Activated CD8-positive, alpha-beta memory T cell treated with anti-CD3 and anti-CD28 coated beads, Interleukin-2, amount 50 U/mL, for 48 hours (primary cell): ENCODE measurements around the gene MDP1.

ENCODE experiments used
- DNase-seq: peaks from one replicate; pipeline ENCODE4 v3.0.0-alpha.2; 2020

The MDP1 gene

GRCh38 chr14:24196071-24197055 lies 19.5 kb downstream of the MDP1 start:
- DNase-seq = no peak

GRCh38 chr14:24195186-24196070 lies 20.4 kb downstream of the MDP1 start, which contains the start of gene TM9SF1:
Gene TM9SF1, minus strand, starts transcription at chr14:24195441. Its CDS starts 422 bp downstream, at chr14:24195019.
- DNase-seq = peak; percentile 93

- DNase-seq = no peak
Measured at GRCh38 chr14:24194873-24195185, 21.0 kb downstream of the MDP1 start.

- no peak for DNase-seq
Measured at GRCh38 chr14:24194186-24194872, 21.5 kb downstream of the MDP1 start.

- DNase-seq = no peak
Measured at GRCh38 chr14:24192933-24193332, 22.9 kb downstream of the MDP1 start.

- DNase-seq = no peak
Measured at GRCh38 chr14:24190416-24190815, 25.4 kb downstream of the MDP1 start.

- DNase-seq = no peak
Measured at GRCh38 chr14:24189460-24189859, 26.4 kb downstream of the MDP1 start.

GRCh38 chr14:24189059-24189375 lies 26.8 kb downstream of the MDP1 start:
- no peak for DNase-seq

GRCh38 chr14:24188251-24189058 lies 27.4 kb downstream of the MDP1 start, which contains the start of gene IPO4:
Gene IPO4, minus strand, starts transcription at chr14:24188816. Its CDS starts 29 bp downstream, at chr14:24188787.
- peak; percentile 95 for DNase-seq

GRCh38 chr14:24187539-24187915 lies 28.3 kb downstream of the MDP1 start:
- DNase-seq = no peak

- DNase-seq = no peak
Measured at GRCh38 chr14:24186831-24187538, 28.9 kb downstream of the MDP1 start.

GRCh38 chr14:24185741-24186140 lies 30.1 kb downstream of the MDP1 start:
- DNase-seq = no peak

- no peak for DNase-seq
Measured at GRCh38 chr14:24185026-24185425, 30.8 kb downstream of the MDP1 start.

GRCh38 chr14:24184104-24184970 lies 31.5 kb downstream of the MDP1 start:
- DNase-seq = no peak

GRCh38 chr14:24183014-24183481 lies 32.8 kb downstream of the MDP1 start:
- no peak for DNase-seq

GRCh38 chr14:24182110-24182882 lies 33.6 kb downstream of the MDP1 start:
- no peak for DNase-seq

GRCh38 chr14:24181371-24182077 lies 34.3 kb downstream of the MDP1 start:
- no peak for DNase-seq

- no peak for DNase-seq
Measured at GRCh38 chr14:24179961-24180796, 35.7 kb downstream of the MDP1 start.
